Endodermal cell (in vitro differentiated cells): ENCODE measurements around the gene ATAD3A. TPM values are rescaled to one million over a fixed set of nuclear protein-coding genes. Genes with fewer than 3 reads are reported as not detected.

Experiments used
- DNase-seq: peaks from one replicate; pipeline ENCODE4 v3.0.0-alpha.2; 2017
- H3K27ac ChIP-seq: 2 replicates; pipeline ENCODE4 v1.5.1; 2013; ENCODE audit warnings: mild to moderate bottlenecking, low read depth, low read length, moderate library complexity
- H3K27me3 ChIP-seq: 2 replicates; pipeline ENCODE4 v1.6.1; 2013; ENCODE audit warnings: mild to moderate bottlenecking, low read length, moderate library complexity; ENCODE audit not compliant: insufficient read depth, control insufficient read depth, poor library complexity, severe bottlenecking
- H3K36me3 ChIP-seq: 2 replicates; pipeline ENCODE4 v1.7.0; 2013; ENCODE audit warnings: mild to moderate bottlenecking, low read length, moderate library complexity; ENCODE audit not compliant: control insufficient read depth, insufficient read depth
- H3K4me1 ChIP-seq: one replicate; pipeline ENCODE4 v1.7.0; 2013; ENCODE audit warnings: low read length; ENCODE audit not compliant: control insufficient read depth, insufficient read depth
- H3K4me3 ChIP-seq: 2 replicates; pipeline ENCODE4 v1.5.1; 2013; ENCODE audit warnings: mild to moderate bottlenecking, low read length, moderate library complexity
- H3K9ac ChIP-seq: 2 replicates; pipeline ENCODE4 v1.6.1; 2013; ENCODE audit warnings: mild to moderate bottlenecking, low read length, moderate library complexity; ENCODE audit not compliant: poor library complexity, severe bottlenecking; ENCODE audit errors: extremely low read depth
- H3K9me3 ChIP-seq: 2 replicates; pipeline ENCODE4 v1.6.1; 2013; ENCODE audit warnings: mild to moderate bottlenecking, low read length, moderate library complexity; ENCODE audit not compliant: control insufficient read depth
- H3K27ac Mint-ChIP-seq: 2 replicates; pipeline ENCODE4 v1.8.0; 2020; ENCODE audit warnings: mixed read lengths
- H3K27me3 Mint-ChIP-seq: 2 replicates; pipeline ENCODE4 v1.8.0; 2021; ENCODE audit warnings: mild to moderate bottlenecking, mixed read lengths; ENCODE audit not compliant: insufficient read depth
- H3K36me3 Mint-ChIP-seq: 2 replicates; pipeline ENCODE4 v1.8.0; 2020; ENCODE audit warnings: low read depth, mixed read lengths
- H3K4me1 Mint-ChIP-seq: 2 replicates; pipeline ENCODE4 v1.8.0; 2020; ENCODE audit warnings: mixed read lengths
- H3K4me3 Mint-ChIP-seq: 2 replicates; pipeline ENCODE4 v1.8.0; 2020; ENCODE audit warnings: mild to moderate bottlenecking, moderate library complexity, mixed read lengths
- H3K9me3 Mint-ChIP-seq: 2 replicates; pipeline ENCODE4 v1.8.0; 2020; ENCODE audit warnings: mild to moderate bottlenecking, mixed read lengths
- CTCF ChIP-seq: fragments of 200-600 bp; sonication (generic); conservative IDR thresholded peaks from 2 replicates; pipeline ENCODE4 v1.5.0; 2021; ENCODE audit warnings: antibody characterized with exemption, mild to moderate bottlenecking
- WGBS, 2 experiments: methylation state at CpG; one replicate each; pipeline versions ENCODE4 v1.1.5 to v1.1.7; 2013; ENCODE audit warnings: missing lambda C conversion rate in 2 of 2, mixed read lengths in 1 of 2; ENCODE audit not compliant: insufficient coverage in 1 of 2, insufficient read length in 1 of 2; 5-methylcytosine and 5-hydroxymethylcytosine counted together
- total RNA-seq, 2 donors: library from RNA; stranded (reverse); fragmentation: NEBNext Ultra II Directional in 1 of 2; extraction: Animal tissue kit (Norgen Biotek cat#: 25700) in 1 of 2; gene quantifications; 2 replicates in 1 of 2; 3 replicates in 1 of 2; pipeline ENCODE4 v1.2.1, GENCODE V29; 2021

The ATAD3A gene
- total RNA-seq, 2 donors from 2014 or later: 42.8 to 47.6 TPM

- TF ChIP-seq CTCF: no peak
- Mint-ChIP-seq H3K36me3 (peaks cover 13% of the 10 kb centered on the region), H3K4me1 (no peaks in the 10 kb centered on the region), H3K9me3 (no peaks in the 10 kb centered on the region), H3K27me3 (no peaks in the 10 kb centered on the region), H3K4me3 (no peak overlapping the region), H3K27ac (no peak overlapping the region)
- Histone ChIP-seq H3K9ac (no peak overlapping the region), H3K27ac (peak overlapping the region; percentile 24), H3K4me3 (no peak overlapping the region), H3K9me3 (no peaks in the 10 kb centered on the region), H3K36me3 (peaks cover 25% of the 10 kb centered on the region), H3K4me1 (no peaks in the 10 kb centered on the region), H3K27me3 (no peaks in the 10 kb centered on the region)
- WGBS, 2 experiments: 94 to 100% methylated on average over 4 to 6 of the region's 7 CpGs
- DNase-seq: no peak
Measured at GRCh38 chr1:1550087-1550486, 38.1 kb downstream of the ATAD3A start.

- no peaks in the 10 kb centered on the region for H3K27me3 ChIP-seq
- DNase-seq: peak; percentile 77
- no peak overlapping the region for H3K9ac ChIP-seq
- H3K27ac ChIP-seq: peak overlapping the region; percentile 24
- Mint-ChIP-seq H3K9me3 (no peaks in the 10 kb centered on the region), H3K27ac (no peak overlapping the region), H3K4me1 (no peaks in the 10 kb centered on the region), H3K27me3 (no peaks in the 10 kb centered on the region), H3K36me3 (peaks cover 13% of the 10 kb centered on the region), H3K4me3 (no peak overlapping the region)
- 91 to 97% methylated on average over 6 to 15 of the region's 15 CpGs for WGBS, 2 experiments
- no peak overlapping the region for H3K4me3 ChIP-seq
- no peaks in the 10 kb centered on the region for H3K4me1 ChIP-seq
- no peaks in the 10 kb centered on the region for H3K9me3 ChIP-seq
- TF ChIP-seq CTCF: peak; percentile 72
- H3K36me3 ChIP-seq: peaks cover 32% of the 10 kb centered on the region
Measured at GRCh38 chr1:1550591-1551432, 38.9 kb downstream of the ATAD3A start.

GRCh38 chr1:1551524-1552262 is 39.7 kb downstream of the ATAD3A start:
- no peaks in the 10 kb centered on the region for H3K4me1 ChIP-seq
- Mint-ChIP-seq H3K9me3 (no peaks in the 10 kb centered on the region), H3K36me3 (peaks cover 14% of the 10 kb centered on the region), H3K27me3 (no peaks in the 10 kb centered on the region), H3K4me3 (no peak overlapping the region), H3K27ac (peak overlapping the region; percentile 64), H3K4me1 (no peaks in the 10 kb centered on the region)
- no peak overlapping the region for H3K4me3 ChIP-seq
- no peak overlapping the region for H3K27ac ChIP-seq
- WGBS, 2 experiments: 95% methylated on average over 23 to 33 of the region's 33 CpGs
- H3K36me3 ChIP-seq: peaks cover 26% of the 10 kb centered on the region
- DNase-seq: no peak
- no peaks in the 10 kb centered on the region for H3K9me3 ChIP-seq
- no peak for TF ChIP-seq CTCF
- no peak overlapping the region for H3K9ac ChIP-seq
- no peaks in the 10 kb centered on the region for H3K27me3 ChIP-seq
